CD14-positive monocyte (primary cell): ENCODE measurements around the gene LRRC1. TPM values are rescaled to one million over a fixed set of nuclear protein-coding genes. Genes with fewer than 3 reads are reported as not detected.

ENCODE experiments used
- DNase-seq, 3 donors: peaks; one replicate each; pipeline ENCODE4 v3.0.0-alpha.2; 2011 to 2022
- H2AFZ ChIP-seq: 2 replicates; pipeline ENCODE4 v1.6.0; 2012; ENCODE audit warnings: mild to moderate bottlenecking, low read depth, low read length, inconsistent platforms; ENCODE audit not compliant: insufficient read depth, poor library complexity, severe bottlenecking
- H3K27ac ChIP-seq, 2 donors: 1 replicate in 1 of 2; 2 replicates in 1 of 2; pipeline ENCODE4 v1.5.1; 2012 to 2013; ENCODE audit warnings: low read length in 2 of 2, control low read depth in 1 of 2, inconsistent platforms in 1 of 2, low read depth in 1 of 2, mild to moderate bottlenecking in 1 of 2
- H3K27me3 ChIP-seq, 2 donors: one replicate each; pipeline versions ENCODE4 v1.6.0 to v1.6.1; 2011 to 2013; ENCODE audit warnings: low read length in 2 of 2; ENCODE audit not compliant: control insufficient read depth in 2 of 2, insufficient read depth in 2 of 2
- H3K36me3 ChIP-seq, 2 donors: replicated peaks in 1 of 2; 1 replicate in 1 of 2; 2 replicates in 1 of 2; pipeline versions ENCODE4 v1.5.1 to v1.6.1; 2012 to 2013; ENCODE audit warnings: low read length in 2 of 2, control low read depth in 1 of 2, inconsistent platforms in 1 of 2, mild to moderate bottlenecking in 1 of 2; ENCODE audit not compliant: insufficient read depth in 2 of 2, control insufficient read depth in 1 of 2
- H3K4me1 ChIP-seq, 2 donors: 1 replicate in 1 of 2; 2 replicates in 1 of 2; pipeline versions ENCODE4 v1.5.1 to v1.6.1; 2012 to 2013; ENCODE audit warnings: low read length in 2 of 2, control low read depth in 1 of 2, inconsistent platforms in 1 of 2, mild to moderate bottlenecking in 1 of 2, moderate library complexity in 1 of 2; ENCODE audit not compliant: insufficient read depth in 2 of 2, control insufficient read depth in 1 of 2
- H3K4me2 ChIP-seq: replicated peaks from 2 replicates; pipeline ENCODE3; 2012; ENCODE audit warnings: low read length, moderate library complexity, mild to moderate bottlenecking; ENCODE audit not compliant: poor library complexity, severe bottlenecking; ENCODE audit errors: extremely low read depth
- H3K4me3 ChIP-seq, 3 experiments: fragments of 200-600 bp in 1 of 3; sonication (generic) in 1 of 3; replicated peaks in 1 of 3; 1 replicate in 2 of 3; 2 replicates in 1 of 3; pipeline ENCODE4 v1.5.1; 2011 to 2013; ENCODE audit warnings: low read length in 3 of 3, mild to moderate bottlenecking in 3 of 3, control low read depth in 2 of 3, low read depth in 2 of 3, inconsistent platforms in 1 of 3, moderate library complexity in 1 of 3
- H3K79me2 ChIP-seq: 2 replicates; pipeline ENCODE4 v1.6.0; 2012; ENCODE audit warnings: mild to moderate bottlenecking, control low read depth, inconsistent platforms, low read length, moderate library complexity; ENCODE audit not compliant: insufficient read depth
- H3K9ac ChIP-seq: 2 replicates; pipeline ENCODE4 v1.6.0; 2017; ENCODE audit warnings: low read length, mild to moderate bottlenecking; ENCODE audit not compliant: insufficient read depth, poor library complexity, severe bottlenecking
- H3K9me3 ChIP-seq, 2 donors: replicated peaks in 1 of 2; 1 replicate in 1 of 2; 2 replicates in 1 of 2; pipeline versions ENCODE4 v1.5.1 to v1.6.1; 2012 to 2013; ENCODE audit warnings: low read length in 2 of 2, control low read depth in 1 of 2; ENCODE audit not compliant: control insufficient read depth in 1 of 2, insufficient read depth in 1 of 2
- H4K20me1 ChIP-seq: 2 replicates; pipeline ENCODE4 v1.6.0; 2012; ENCODE audit warnings: mild to moderate bottlenecking, low read length, control low read depth, moderate library complexity; ENCODE audit not compliant: insufficient read depth
- H3K27ac Mint-ChIP-seq, 7 donors: one replicate each; pipeline ENCODE4 v1.8.0; 2020; ENCODE audit warnings: mild to moderate bottlenecking in 7 of 7, mixed read lengths in 7 of 7, moderate library complexity in 6 of 7, inconsistent platforms in 2 of 7
- H3K27me3 Mint-ChIP-seq, 3 donors: one replicate each; pipeline ENCODE4 v1.8.0; 2021 to 2022; ENCODE audit warnings: low read depth in 3 of 3, mild to moderate bottlenecking in 3 of 3, mixed read lengths in 3 of 3, moderate library complexity in 3 of 3, inconsistent platforms in 1 of 3
- H3K36me3 Mint-ChIP-seq, 2 donors: one replicate each; pipeline ENCODE4 v1.8.0; 2020; ENCODE audit warnings: mixed read lengths in 2 of 2, inconsistent platforms in 1 of 2, mild to moderate bottlenecking in 1 of 2
- H3K4me1 Mint-ChIP-seq: one replicate; pipeline ENCODE4 v1.8.0; 2020; ENCODE audit warnings: mild to moderate bottlenecking, mixed read lengths
- H3K4me3 Mint-ChIP-seq, 2 donors: one replicate each; pipeline ENCODE4 v1.8.0; 2020; ENCODE audit warnings: mild to moderate bottlenecking in 2 of 2, mixed read lengths in 2 of 2, moderate library complexity in 1 of 2
- H3K9me3 Mint-ChIP-seq, 7 donors: one replicate each; pipeline ENCODE4 v1.8.0; 2020 to 2022; ENCODE audit warnings: mixed read lengths in 7 of 7, mild to moderate bottlenecking in 6 of 7, moderate library complexity in 6 of 7, inconsistent platforms in 2 of 7
- WGBS: methylation state at CpG from one replicate; pipeline ENCODE4 v1.1.5; 2013; ENCODE audit warnings: missing lambda C conversion rate; ENCODE audit not compliant: insufficient coverage; 5-methylcytosine and 5-hydroxymethylcytosine counted together
- intact Hi-C, 2 donors: fragments of 100-400 bp; cut with micrococcal nuclease; formaldehyde crosslinking; loops; one replicate each; pipeline versions ENCODE4 v1.15.0 to v1.15.1; 2023
- polyA plus RNA-seq, 3 donors: library from polyadenylated mRNA; depleted of rRNA in 1 of 3; unstranded in 2 of 3; stranded (reverse) in 1 of 3; fragments of 300-500 nt in 2 of 3; fragments of >200 nt in 1 of 3; fragmentation: Illumina TruSeq in 2 of 3; gene quantifications; 1 replicate in 2 of 3; 2 replicates in 1 of 3; pipeline ENCODE4 v1.2.3, GENCODE V29; 2012 to 2021
- TF ChIP-seq, protein P1 (sequence below): fragments of 200-600 bp; IDR thresholded peaks from one replicate; pipeline ENCODE4 v1.8.0; 2022; ENCODE audit warnings: antibody characterized with exemption, mild to moderate bottlenecking

The LRRC1 gene
- polyA plus RNA-seq, 3 donors = 0.18 to 1.6 (median 0.92) TPM

DNA sequence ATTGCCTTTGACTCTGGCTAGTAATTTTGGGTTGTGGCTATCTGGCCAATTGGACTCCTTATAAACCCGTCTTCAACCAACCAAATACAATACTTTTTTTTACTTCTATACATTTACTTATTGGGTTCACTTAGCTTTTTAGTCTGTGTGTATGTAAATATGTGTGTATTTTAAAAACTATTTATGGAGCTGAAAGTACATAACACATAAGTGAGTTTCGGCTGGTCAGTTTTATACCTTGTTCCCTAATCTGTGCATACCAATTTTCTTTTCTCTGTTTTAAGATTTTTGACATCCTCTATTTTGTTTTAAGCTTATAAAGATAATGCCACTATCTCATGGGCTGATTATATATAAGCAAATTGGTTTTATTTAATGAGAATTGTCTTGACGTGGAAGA is 129.5 kb downstream of the LRRC1 start:
- H3K27me3 Mint-ChIP-seq = peaks cover 0 to 3% (median 2%) of the 10 kb centered on the region in 3 donors
- no peak overlapping the region for H3K27ac ChIP-seq
- no peaks in the 10 kb centered on the region for H3K27me3 ChIP-seq
- peaks cover 4 to 5% of the 10 kb centered on the region in 2 donors for H3K4me1 ChIP-seq
- intact Hi-C loops = no loop called here
- TF ChIP-seq, protein P1, sequence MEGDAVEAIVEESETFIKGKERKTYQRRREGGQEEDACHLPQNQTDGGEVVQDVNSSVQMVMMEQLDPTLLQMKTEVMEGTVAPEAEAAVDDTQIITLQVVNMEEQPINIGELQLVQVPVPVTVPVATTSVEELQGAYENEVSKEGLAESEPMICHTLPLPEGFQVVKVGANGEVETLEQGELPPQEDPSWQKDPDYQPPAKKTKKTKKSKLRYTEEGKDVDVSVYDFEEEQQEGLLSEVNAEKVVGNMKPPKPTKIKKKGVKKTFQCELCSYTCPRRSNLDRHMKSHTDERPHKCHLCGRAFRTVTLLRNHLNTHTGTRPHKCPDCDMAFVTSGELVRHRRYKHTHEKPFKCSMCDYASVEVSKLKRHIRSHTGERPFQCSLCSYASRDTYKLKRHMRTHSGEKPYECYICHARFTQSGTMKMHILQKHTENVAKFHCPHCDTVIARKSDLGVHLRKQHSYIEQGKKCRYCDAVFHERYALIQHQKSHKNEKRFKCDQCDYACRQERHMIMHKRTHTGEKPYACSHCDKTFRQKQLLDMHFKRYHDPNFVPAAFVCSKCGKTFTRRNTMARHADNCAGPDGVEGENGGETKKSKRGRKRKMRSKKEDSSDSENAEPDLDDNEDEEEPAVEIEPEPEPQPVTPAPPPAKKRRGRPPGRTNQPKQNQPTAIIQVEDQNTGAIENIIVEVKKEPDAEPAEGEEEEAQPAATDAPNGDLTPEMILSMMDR = no peak
- no peaks in the 10 kb centered on the region for H4K20me1 ChIP-seq
- no peak overlapping the region for H3K4me2 ChIP-seq
- no peak overlapping the region for H3K27ac Mint-ChIP-seq
- H3K9ac ChIP-seq = no peak overlapping the region
- H3K9me3 ChIP-seq = no peaks in the 10 kb centered on the region
- no CpG with 5 or more reads among the region's 3 CpGs for WGBS
- H3K4me3 ChIP-seq = no peak overlapping the region
- H3K9me3 Mint-ChIP-seq = peaks cover 0 to 2% (median 0%) of the 10 kb centered on the region in 7 donors
- H3K4me3 Mint-ChIP-seq = no peak overlapping the region
- DNase-seq = no peak
- H3K36me3 Mint-ChIP-seq = peaks cover 15% of the 10 kb centered on the region in 2 donors
- no peaks in the 10 kb centered on the region for H3K79me2 ChIP-seq
- H2AFZ ChIP-seq = no peak overlapping the region
- peaks cover 15% of the 10 kb centered on the region for H3K4me1 Mint-ChIP-seq
- no peaks in the 10 kb centered on the region for H3K36me3 ChIP-seq

DNA sequence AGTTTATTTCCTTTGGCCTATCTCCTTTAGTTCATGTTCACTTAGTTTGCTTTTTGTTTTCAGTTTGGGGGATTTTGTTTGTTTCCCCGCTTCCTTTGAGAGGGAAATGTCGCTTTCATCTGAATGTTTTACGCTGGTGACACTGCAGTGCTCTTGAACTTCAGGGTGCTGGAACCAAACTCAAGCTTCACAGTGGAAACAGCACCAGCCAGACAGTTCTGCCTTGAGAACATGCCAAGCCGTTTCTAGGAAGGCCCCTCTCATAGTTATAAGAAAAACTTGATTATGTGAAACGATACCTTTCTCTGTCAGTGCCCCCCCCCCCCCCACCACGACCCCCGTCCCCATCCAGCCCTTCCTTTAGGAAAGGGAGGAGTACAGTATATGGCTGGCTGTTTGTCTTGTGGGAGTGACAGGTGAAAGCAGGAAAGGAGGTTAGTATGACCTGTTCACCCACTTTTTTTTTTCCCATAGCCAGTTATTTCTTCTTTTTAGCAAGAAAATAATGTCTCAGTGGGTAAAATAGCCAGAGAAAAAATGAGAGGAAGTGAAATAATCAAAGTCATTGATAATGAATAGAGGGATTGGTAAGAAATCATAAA is 130.1 kb downstream of the LRRC1 start:
- no peak for DNase-seq
- H3K4me2 ChIP-seq = no peak overlapping the region
- H3K36me3 ChIP-seq = no peaks in the 10 kb centered on the region
- H3K9me3 ChIP-seq = no peaks in the 10 kb centered on the region
- H3K79me2 ChIP-seq = no peaks in the 10 kb centered on the region
- Mint-ChIP-seq H3K9me3 (peaks cover 0 to 3% (median 0%) of the 10 kb centered on the region in 7 donors), H3K27me3 (peaks cover 0 to 3% (median 3%) of the 10 kb centered on the region in 3 donors), H3K27ac (no peak overlapping the region), H3K4me3 (no peak overlapping the region), H3K4me1 (peaks cover 10% of the 10 kb centered on the region), H3K36me3 (peaks cover 14 to 15% of the 10 kb centered on the region in 2 donors)
- peaks cover 0 to 4% of the 10 kb centered on the region in 2 donors for H3K4me1 ChIP-seq
- no peak overlapping the region for H3K4me3 ChIP-seq
- 90% methylated on average over 2 of the region's 7 CpGs for WGBS
- H3K9ac ChIP-seq = no peak overlapping the region
- no peaks in the 10 kb centered on the region for H4K20me1 ChIP-seq
- no peak overlapping the region for H2AFZ ChIP-seq
- H3K27me3 ChIP-seq = no peaks in the 10 kb centered on the region
- no peak overlapping the region for H3K27ac ChIP-seq
- TF ChIP-seq, protein P1 = no peak
- intact Hi-C loops = no loop called here
